ENCODE data around the gene GDPD3. TPM values are rescaled to one million over a fixed set of nuclear protein-coding genes. Genes with fewer than 3 reads are reported as not detected.

Gene GDPD3
- total RNA-seq, 2 donors from 2014 or later = 2.6 to 3.4 TPM

- ATAC-seq (peak; percentile 3 to 18), DNase-seq (no peak)
- intact Hi-C loops (cut with DNase I) = no loop called here
These were observed 47.2 kb downstream of the GDPD3 start for GRCh38 chr16:30065943-30066760.

GRCh38 chr16:30065102-30065942, 48.0 kb downstream of the GDPD3 start, which contains the start of gene ALDOA:
Gene ALDOA (plus strand): TSS chr16:30065760. CDS start chr16:30066898, 1,138 bp downstream.
- DNase-seq = peak; percentile 99
- intact Hi-C loops (cut with DNase I) = no loop called here
- peak; percentile 89 to 93 for ATAC-seq

- DNase-seq (no peak), ATAC-seq (peak in 1 of 2 donors; percentile 1)
- intact Hi-C loops (cut with DNase I) = no loop called here
These were observed 48.6 kb downstream of the GDPD3 start for GRCh38 chr16:30064729-30065101.

- intact Hi-C loops (cut with DNase I) = no loop called here
- ATAC-seq (peak; percentile 32 to 42), DNase-seq (peak; percentile 83)
These were observed 49.2 kb downstream of the GDPD3 start for GRCh38 chr16:30063893-30064728.

GRCh38 chr16:30063278-30063892, 50.0 kb downstream of the GDPD3 start:
- DNase-seq = no peak
- intact Hi-C loops (cut with DNase I) = no loop called here
- no peak for ATAC-seq

- intact Hi-C loops (cut with DNase I) = no loop called here
- ATAC-seq (no peak), DNase-seq (no peak)
These were observed 52.3 kb downstream of the GDPD3 start for GRCh38 chr16:30060836-30061554.

- ATAC-seq = no peak
- intact Hi-C loops (cut with DNase I) = no loop called here
- DNase-seq = no peak
These were observed 53.0 kb downstream of the GDPD3 start for GRCh38 chr16:30060346-30060745.

- ATAC-seq = peak in 1 of 2 donors; percentile 37
- no peak for DNase-seq
- intact Hi-C loops (cut with DNase I) = no loop called here
These were observed 58.3 kb downstream of the GDPD3 start for GRCh38 chr16:30054959-30055553.

Other genes starting within 250 kb of the GDPD3 start
- 1 to 10 TPM in 1 of 2 donors, under 1 TPM in 1; 0.82 to 1.8 TPM for gene SEZ6L2, start 214.0 kb downstream of the GDPD3 start, total RNA-seq
- gene ASPHD1, start 213.0 kb downstream of the GDPD3 start, total RNA-seq = 1 to 10 TPM in 1 of 2 donors, under 1 TPM in 1; 0.59 to 1.0 TPM
- gene KCTD13, start 187.3 kb downstream of the GDPD3 start, total RNA-seq = 10 to 100 TPM in 1 of 2 donors, 1 to 10 TPM in 1; 7.6 to 10.1 TPM
- 10 to 100 TPM; 73.8 to 78.8 TPM for gene TMEM219, start 151.5 kb downstream of the GDPD3 start, total RNA-seq
- gene TAOK2, start 139.7 kb downstream of the GDPD3 start, total RNA-seq = 10 to 100 TPM; 33.6 to 45.8 TPM
- 10 to 100 TPM; 13.0 to 18.4 TPM for gene HIRIP3, start 117.9 kb downstream of the GDPD3 start, total RNA-seq
- gene INO80E, start 117.3 kb downstream of the GDPD3 start, total RNA-seq = 10 to 100 TPM; 33.6 to 35.9 TPM
- under 1 TPM; 0.63 to 0.77 TPM for gene DOC2A, start 102.5 kb downstream of the GDPD3 start, total RNA-seq
- not detected for gene C16orf92, start 90.3 kb downstream of the GDPD3 start, total RNA-seq
- not detected for gene TLCD3B, start 82.3 kb downstream of the GDPD3 start, total RNA-seq
- 1,000 to 10,000 TPM; 2,548 to 2,783 TPM for gene ALDOA, start 47.8 kb downstream of the GDPD3 start, total RNA-seq
- gene PPP4C, start 37.5 kb downstream of the GDPD3 start, total RNA-seq = 10 to 100 TPM; 34.2 to 41.1 TPM
- under 1 TPM; 0.55 to 0.80 TPM for gene TBX6, start 21.6 kb downstream of the GDPD3 start, total RNA-seq
- gene YPEL3, start 17.3 kb downstream of the GDPD3 start, total RNA-seq = 10 to 100 TPM; 39.5 to 54.1 TPM
- gene MAPK3, start 9.7 kb upstream of the GDPD3 start, total RNA-seq = 10 to 100 TPM; 56.9 to 59.6 TPM
- gene CORO1A, start 70.1 kb upstream of the GDPD3 start, total RNA-seq = 10 to 100 TPM; 14.8 to 32.0 TPM
- 10 to 100 TPM; 71.4 to 84.6 TPM for gene BOLA2B, start 80.1 kb upstream of the GDPD3 start, total RNA-seq
- 10 to 100 TPM; 18.7 to 24.8 TPM for gene SLX1A, start 80.3 kb upstream of the GDPD3 start, total RNA-seq
- gene SULT1A3, start 85.7 kb upstream of the GDPD3 start, total RNA-seq = 10 to 100 TPM; 12.0 to 22.6 TPM
- 1 to 10 TPM; 3.2 to 3.4 TPM for gene NPIPB13, start 134.9 kb upstream of the GDPD3 start, total RNA-seq
- 10 to 100 TPM; 35.5 to 47.8 TPM for gene CD2BP2, start 241.8 kb upstream of the GDPD3 start, total RNA-seq

Data from left cardiac atrium (tissue), 4 donors.